ENCODE measurements around the gene PRR12. TPM values are rescaled to one million over a fixed set of nuclear protein-coding genes. Genes with fewer than 3 reads are reported as not detected.

The PRR12 gene
- total and polyA plus RNA-seq, 2 donors (not counting 1 experiment from before 2014, with no cell fraction given) = 8.4 to 70.7 TPM

GRCh38 chr19:49599378-49600295 is 8.7 kb downstream of the PRR12 start:
- 97% methylated on average over 17 of the region's 26 CpGs for WGBS (ENCODE audit: insufficient coverage)
- Mint-ChIP-seq H3K27me3 (no peaks in the 10 kb centered on the region), H3K4me1 (peaks cover 2% of the 10 kb centered on the region), H3K4me3 (no peak overlapping the region), H3K27ac (no peak overlapping the region), H3K9me3 (ENCODE audit: insufficient read depth) (no peaks in the 10 kb centered on the region)
- Histone ChIP-seq H3K9me3 (ENCODE audit: control extremely low read depth in 1 of 3, control insufficient read depth in 2 of 3, insufficient read depth in 1 of 3, low read length in 2 of 3) (no peaks in the 10 kb centered on the region), H2AFZ (ENCODE audit: insufficient read depth, low read depth, low read length, poor library complexity, severe bottlenecking) (no peak overlapping the region), H3K4me3 (ENCODE audit: control extremely low read depth in 1 of 5, extremely low read depth in 1 of 5, insufficient read depth in 1 of 5, low read depth in 2 of 5, low read length in 4 of 5) (no peak overlapping the region), H3K79me2 (ENCODE audit: control insufficient read depth, insufficient read depth, low read length) (peaks cover 95% of the 10 kb centered on the region), H3K4me2 (replicated peaks; ENCODE audit: low read depth, low read length, poor library complexity, severe bottlenecking) (no peak overlapping the region), H3K4me1 (ENCODE audit: control insufficient read depth in 2 of 2, insufficient read depth in 2 of 2, low read length in 2 of 2) (no peaks in the 10 kb centered on the region), H3K27me3 (replicated peaks in 1 of 4; ENCODE audit: control extremely low read depth in 1 of 4, control insufficient read depth in 3 of 4, insufficient read depth in 4 of 4, low read length in 3 of 4) (no peaks in the 10 kb centered on the region), H3K27ac (ENCODE audit: low read length in 2 of 2) (no peak overlapping the region), H3K9ac (ENCODE audit: low read length) (no peak overlapping the region), H3K36me3 (replicated peaks in 1 of 2; ENCODE audit: control extremely low read depth in 1 of 2, control insufficient read depth in 1 of 2, extremely low read depth in 1 of 2, insufficient read depth in 2 of 2, low read length in 1 of 2) (peaks cover 2 to 49% of the 10 kb centered on the region in 2 experiments), H4K20me1 (ENCODE audit: control insufficient read depth, insufficient read depth, low read length, poor library complexity, severe bottlenecking) (peaks cover 96% of the 10 kb centered on the region)
- POLR2A ChIA-PET = no interaction called here
- no peak for ATAC-seq (ENCODE audit: low read depth)
- intact Hi-C loops (cut with micrococcal nuclease) = no loop called here
- TF ChIP-seq EZH2 (IDR thresholded peaks at IDR 0.05; ENCODE audit: borderline replicate concordance, insufficient read depth, low read depth, low read length, poor library complexity, severe bottlenecking) = no peak
- no peak for DNase-seq
- CTCF ChIA-PET = no interaction called here

GRCh38 chr19:49601482-49602038 is 10.6 kb downstream of the PRR12 start:
- Histone ChIP-seq H3K79me2 (ENCODE audit: control insufficient read depth, insufficient read depth, low read length) (peaks cover 96% of the 10 kb centered on the region), H2AFZ (ENCODE audit: insufficient read depth, low read depth, low read length, poor library complexity, severe bottlenecking) (no peak overlapping the region), H3K27me3 (replicated peaks in 1 of 4; ENCODE audit: control extremely low read depth in 1 of 4, control insufficient read depth in 3 of 4, insufficient read depth in 4 of 4, low read length in 3 of 4) (no peaks in the 10 kb centered on the region), H3K27ac (ENCODE audit: low read length in 2 of 2) (no peak overlapping the region), H3K4me2 (replicated peaks; ENCODE audit: low read depth, low read length, poor library complexity, severe bottlenecking) (no peak overlapping the region), H3K4me3 (ENCODE audit: control extremely low read depth in 1 of 5, extremely low read depth in 1 of 5, insufficient read depth in 1 of 5, low read depth in 2 of 5, low read length in 4 of 5) (no peak overlapping the region), H3K9ac (ENCODE audit: low read length) (no peak overlapping the region), H4K20me1 (ENCODE audit: control insufficient read depth, insufficient read depth, low read length, poor library complexity, severe bottlenecking) (peaks cover 96% of the 10 kb centered on the region), H3K36me3 (replicated peaks in 1 of 2; ENCODE audit: control extremely low read depth in 1 of 2, control insufficient read depth in 1 of 2, extremely low read depth in 1 of 2, insufficient read depth in 2 of 2, low read length in 1 of 2) (peaks cover 2 to 48% of the 10 kb centered on the region in 2 experiments), H3K9me3 (ENCODE audit: control extremely low read depth in 1 of 3, control insufficient read depth in 2 of 3, insufficient read depth in 1 of 3, low read length in 2 of 3) (no peaks in the 10 kb centered on the region), H3K4me1 (ENCODE audit: control insufficient read depth in 2 of 2, insufficient read depth in 2 of 2, low read length in 2 of 2) (no peaks in the 10 kb centered on the region)
- no peak overlapping the region for H3K4me3 Mint-ChIP-seq
- peaks cover 2% of the 10 kb centered on the region for H3K4me1 Mint-ChIP-seq
- intact Hi-C loops (cut with micrococcal nuclease) = no loop called here
- no peaks in the 10 kb centered on the region for H3K27me3 Mint-ChIP-seq
- CTCF ChIA-PET = no interaction called here
- no peaks in the 10 kb centered on the region for H3K9me3 Mint-ChIP-seq (ENCODE audit: insufficient read depth)
- POLR2A ChIA-PET = no interaction called here
- DNase-seq (no peak), ATAC-seq (ENCODE audit: low read depth) (no peak)
- TF ChIP-seq CTCF (IDR thresholded peaks at IDR 0.05) (no peak), EZH2 (IDR thresholded peaks at IDR 0.05; ENCODE audit: borderline replicate concordance, insufficient read depth, low read depth, low read length, poor library complexity, severe bottlenecking) (no peak)
- no peak overlapping the region for H3K27ac Mint-ChIP-seq
- WGBS (ENCODE audit: insufficient coverage) = 93% methylated on average over 22 of the region's 38 CpGs
